ENCODE results near the gene RPL14.
"Not testable (repeated sequence)": the region's sequence is repeated elsewhere in the genome, so short reads cannot be mapped to it uniquely, and the experiment has no call there.

RPL14 gene

GRCh38 chr3:40456940-40457823 lies at the start of gene RPL14:
Gene RPL14, plus strand, starts transcription at chr3:40457339. Its CDS starts 133 bp downstream, at chr3:40457472.
- DNase-seq (ENCODE audit: low spot score), result peak; percentile 93

GRCh38 chr3:40407611-40408010 lies 49.5 kb upstream of the RPL14 start:
- no peak for DNase-seq (ENCODE audit: low spot score)

- DNase-seq (ENCODE audit: low spot score), result no peak
Measured at GRCh38 chr3:40414270-40414669, 42.9 kb upstream of the RPL14 start.

- DNase-seq (ENCODE audit: low spot score), result peak; percentile 18
Measured at GRCh38 chr3:40417845-40418543, 39.1 kb upstream of the RPL14 start.

GRCh38 chr3:40422861-40423260 lies 34.3 kb upstream of the RPL14 start:
- DNase-seq (ENCODE audit: low spot score), result no peak

GRCh38 chr3:40427045-40427669 lies 30.0 kb upstream of the RPL14 start:
- no peak for DNase-seq (ENCODE audit: low spot score)

- DNase-seq (ENCODE audit: low spot score), result no peak
Measured at GRCh38 chr3:40432793-40433192, 24.3 kb upstream of the RPL14 start.

- no peak for DNase-seq (ENCODE audit: low spot score)
Measured at GRCh38 chr3:40437889-40438288, 19.2 kb upstream of the RPL14 start.

- no peak for DNase-seq (ENCODE audit: low spot score)
Measured at GRCh38 chr3:40445062-40445461, 12.1 kb upstream of the RPL14 start.

- no peak for DNase-seq (ENCODE audit: low spot score)
Measured at GRCh38 chr3:40445880-40446279, 11.3 kb upstream of the RPL14 start.

- DNase-seq (ENCODE audit: low spot score), result no peak
Measured at GRCh38 chr3:40450438-40450837, 6.7 kb upstream of the RPL14 start.

- no peak for DNase-seq (ENCODE audit: low spot score)
Measured at GRCh38 chr3:40451551-40451950, 5.6 kb upstream of the RPL14 start.

- no peak for DNase-seq (ENCODE audit: low spot score)
Measured at GRCh38 chr3:40452057-40452456, 5.1 kb upstream of the RPL14 start.

GRCh38 chr3:40452562-40452875 lies 4.6 kb upstream of the RPL14 start:
- DNase-seq (ENCODE audit: low spot score), result no peak

- peak; percentile 98 for DNase-seq (ENCODE audit: low spot score)
Measured at GRCh38 chr3:40452876-40453730, 4.0 kb upstream of the RPL14 start.

GRCh38 chr3:40453933-40454332 lies 3.2 kb upstream of the RPL14 start:
- no peak for DNase-seq (ENCODE audit: low spot score)

- DNase-seq (ENCODE audit: low spot score), result no peak
Measured at GRCh38 chr3:40455328-40455727, 1.8 kb upstream of the RPL14 start.

GRCh38 chr3:40456279-40456939 lies 730 bp upstream of the RPL14 start:
- no peak for DNase-seq (ENCODE audit: low spot score)

GRCh38 chr3:40458473-40458872 lies 1.3 kb downstream of the RPL14 start:
- DNase-seq (ENCODE audit: low spot score), result no peak

GRCh38 chr3:40460481-40460880 lies 3.3 kb downstream of the RPL14 start:
- not testable (repeated sequence) for DNase-seq (ENCODE audit: low spot score)

GRCh38 chr3:40461161-40461560 lies 4.0 kb downstream of the RPL14 start:
- DNase-seq (ENCODE audit: low spot score), result no peak

GRCh38 chr3:40462838-40463237 lies 5.7 kb downstream of the RPL14 start:
- not testable (repeated sequence) for DNase-seq (ENCODE audit: low spot score)

Measured in LoVo (cell line).